IPS-11a (cell line): ENCODE data around the gene C16orf87.
"Not testable (repeated sequence)": the region's sequence is repeated elsewhere in the genome, so short reads cannot be mapped to it uniquely, and the experiment has no call there.

ENCODE experiments used
- H3K4me3 ChIP-seq: one replicate; pipeline ENCODE4 v1.5.1; 2013; ENCODE audit warnings: low read depth, low read length, control low read depth

The C16orf87 gene

DNA sequence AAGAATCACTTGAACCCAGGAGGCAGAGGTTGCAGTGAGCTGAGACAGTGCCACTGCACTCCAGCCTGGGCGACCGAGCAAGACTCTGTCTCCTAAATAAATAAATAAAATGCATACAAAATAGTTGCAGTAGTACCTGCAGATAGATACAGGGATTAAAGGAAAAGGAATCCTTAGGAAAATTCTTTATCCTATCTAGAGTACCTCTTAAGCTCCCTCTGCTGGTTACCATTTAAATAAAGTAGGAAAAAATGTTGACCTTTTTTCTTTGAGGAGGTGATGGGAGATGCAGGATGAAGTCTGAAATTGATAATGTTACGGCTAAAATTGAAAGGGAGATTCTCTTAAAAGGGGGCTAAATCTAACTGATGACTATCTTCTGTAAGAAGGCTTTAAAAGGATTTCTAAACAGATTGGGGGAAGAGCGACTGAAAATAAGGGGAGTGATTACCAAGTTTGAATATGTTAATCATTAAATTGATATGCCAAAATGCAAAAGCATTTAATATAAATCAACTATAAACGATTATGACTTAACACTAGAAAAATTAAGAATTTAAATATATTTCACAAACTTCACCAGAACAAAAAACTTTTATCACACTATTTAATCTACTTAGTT is 29.4 kb downstream of the C16orf87 start:
- no peak overlapping the region for H3K4me3 ChIP-seq

DNA sequence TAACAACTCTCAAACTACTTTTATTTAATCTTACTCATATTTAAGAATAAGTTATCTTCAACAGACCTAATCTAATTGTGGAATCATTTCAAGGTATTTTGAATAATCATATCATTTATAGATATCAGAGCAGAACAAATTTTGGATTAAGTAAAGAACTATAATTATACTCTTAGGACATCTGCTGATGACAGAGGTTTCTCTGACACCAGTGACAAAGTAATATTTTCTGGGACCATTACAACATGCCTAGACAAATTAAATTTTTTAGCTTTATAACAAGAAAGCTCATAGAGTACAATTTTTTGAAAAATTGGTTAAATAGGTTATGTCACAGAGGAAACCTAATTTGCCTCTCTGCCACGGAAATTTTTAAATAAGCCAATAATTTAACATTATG is 30.5 kb downstream of the C16orf87 start:
- H3K4me3 ChIP-seq: no peak overlapping the region

DNA sequence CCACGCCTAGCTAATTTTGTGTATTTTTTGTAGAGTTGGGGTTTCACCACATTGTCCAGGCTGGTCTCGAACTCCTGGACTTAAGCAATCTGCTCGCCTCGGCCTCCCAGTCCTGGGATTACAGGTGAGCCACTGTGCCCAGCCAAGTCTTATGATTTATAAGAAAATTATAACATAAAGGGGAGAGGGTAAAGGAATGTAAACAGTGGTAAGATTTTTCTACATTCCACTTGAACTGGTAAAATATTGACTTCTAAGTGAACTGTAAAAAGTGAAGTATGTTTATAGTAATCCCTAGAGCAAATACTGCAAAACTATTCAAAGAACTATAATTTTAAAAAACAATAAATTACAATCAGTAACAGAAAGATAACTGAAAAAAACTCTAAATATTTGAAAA is 33.5 kb downstream of the C16orf87 start:
- no peak overlapping the region for H3K4me3 ChIP-seq

GRCh38 chr16:46796764-46797269 is 34.2 kb downstream of the C16orf87 start:
- H3K4me3 ChIP-seq: no peak overlapping the region

GRCh38 chr16:46793841-46794240 is 37.1 kb downstream of the C16orf87 start:
- no peak overlapping the region for H3K4me3 ChIP-seq

DNA sequence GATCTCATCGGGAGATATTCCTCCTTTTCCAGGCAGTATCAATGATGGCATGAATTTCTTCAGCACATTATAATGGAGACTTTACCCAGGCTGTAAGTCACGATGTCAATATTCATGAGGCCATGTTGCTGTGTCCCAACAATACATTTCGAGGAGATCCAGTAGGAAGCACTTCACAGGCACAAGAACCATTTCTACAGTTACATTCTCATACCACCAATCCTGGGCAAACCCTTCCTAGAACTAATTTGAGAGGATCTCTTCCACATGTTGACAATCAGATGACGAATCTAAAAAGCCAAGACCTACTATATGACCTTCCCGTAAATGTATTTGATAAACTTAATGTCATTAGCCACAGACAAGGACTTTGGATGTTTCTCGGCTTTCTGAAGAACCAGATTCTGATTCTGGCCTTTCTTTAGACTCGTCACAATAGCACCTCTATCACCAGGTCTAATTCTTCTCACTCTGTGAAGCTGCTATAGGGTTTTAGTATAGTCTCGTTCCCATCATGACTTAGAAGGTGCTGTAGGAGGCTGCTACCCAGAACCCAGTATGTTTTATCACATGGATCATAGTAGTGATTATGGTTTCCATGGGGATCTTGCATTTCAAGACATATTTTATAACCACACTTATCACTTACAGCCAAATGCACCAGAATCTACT is 40.2 kb downstream of the C16orf87 start:
- H3K4me3 ChIP-seq: peak overlapping the region; percentile 55

- H3K4me3 ChIP-seq: peak overlapping the region; percentile 55
Measured at GRCh38 chr16:46789499-46790414, 41.2 kb downstream of the C16orf87 start.

- H3K4me3 ChIP-seq: no peak overlapping the region
Measured at GRCh38 chr16:46788891-46789474, 42.0 kb downstream of the C16orf87 start.

- H3K4me3 ChIP-seq: no peak overlapping the region
Measured at GRCh38 chr16:46787909-46788308, 43.1 kb downstream of the C16orf87 start.

GRCh38 chr16:46785076-46785845 is 45.7 kb downstream of the C16orf87 start:
- no peak overlapping the region for H3K4me3 ChIP-seq

DNA sequence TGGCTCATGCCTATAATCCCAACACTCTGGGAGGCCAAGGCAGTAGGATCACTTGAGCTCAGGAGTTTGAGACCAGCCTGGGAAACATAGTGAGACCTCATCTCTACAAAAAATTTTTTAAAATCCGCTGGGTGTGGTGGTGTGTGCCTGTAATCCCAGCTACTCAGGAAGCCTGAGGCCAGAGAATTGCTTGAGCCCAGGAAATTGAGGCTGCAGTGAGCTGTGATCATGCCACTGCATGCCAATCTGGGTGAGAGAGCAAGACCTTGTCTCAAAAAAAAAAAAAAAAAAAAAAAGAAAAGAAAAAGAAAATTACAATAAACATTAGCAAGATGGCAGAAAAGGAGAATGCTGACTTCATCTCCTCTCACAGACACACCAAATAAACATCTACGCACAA is 46.4 kb downstream of the C16orf87 start:
- not testable (repeated sequence) for H3K4me3 ChIP-seq

DNA sequence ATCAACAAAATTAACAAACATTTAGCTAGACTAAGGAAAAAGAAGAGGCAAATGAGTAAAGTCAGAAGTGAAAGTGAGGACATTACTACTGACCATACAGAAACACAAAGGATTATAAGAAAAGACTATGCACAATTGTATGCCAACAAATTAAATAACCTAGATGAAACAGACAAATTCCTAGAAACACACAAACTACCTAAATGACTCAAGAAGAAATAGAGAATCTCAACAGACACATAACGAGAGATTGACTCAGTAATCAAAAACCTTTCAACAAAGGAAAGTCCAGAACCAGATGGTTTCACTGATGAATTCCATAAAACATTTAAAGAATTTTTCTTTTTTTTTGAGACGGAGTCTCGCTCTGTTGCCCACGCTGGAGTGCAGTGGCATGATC is 47.2 kb downstream of the C16orf87 start:
- no peak overlapping the region for H3K4me3 ChIP-seq

- no peak overlapping the region for H3K4me3 ChIP-seq
Measured at GRCh38 chr16:46782320-46782719, 48.7 kb downstream of the C16orf87 start.

GRCh38 chr16:46777804-46778203 is 53.2 kb downstream of the C16orf87 start:
- no peak overlapping the region for H3K4me3 ChIP-seq

DNA sequence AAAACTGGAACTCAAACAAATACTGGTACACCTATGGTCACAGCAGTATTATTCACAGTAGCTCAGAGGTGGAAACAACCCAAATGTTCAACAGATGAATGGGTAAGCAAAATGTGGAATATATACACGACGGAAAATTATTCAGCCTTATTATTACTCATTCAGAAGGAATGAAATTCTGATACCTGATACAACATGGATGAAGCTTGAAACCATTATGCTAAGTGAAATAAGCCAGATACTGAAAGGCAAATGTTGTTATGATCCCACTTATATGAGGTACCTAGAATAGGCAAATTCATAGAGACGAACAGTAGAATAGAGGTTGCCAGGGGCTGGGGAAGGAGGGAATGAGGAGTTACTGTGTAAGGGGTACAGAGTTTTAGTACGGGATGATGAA is 55.8 kb downstream of the C16orf87 start:
- H3K4me3 ChIP-seq: no peak overlapping the region

GRCh38 chr16:46774743-46775177 is 56.2 kb downstream of the C16orf87 start:
- H3K4me3 ChIP-seq: no peak overlapping the region

DNA sequence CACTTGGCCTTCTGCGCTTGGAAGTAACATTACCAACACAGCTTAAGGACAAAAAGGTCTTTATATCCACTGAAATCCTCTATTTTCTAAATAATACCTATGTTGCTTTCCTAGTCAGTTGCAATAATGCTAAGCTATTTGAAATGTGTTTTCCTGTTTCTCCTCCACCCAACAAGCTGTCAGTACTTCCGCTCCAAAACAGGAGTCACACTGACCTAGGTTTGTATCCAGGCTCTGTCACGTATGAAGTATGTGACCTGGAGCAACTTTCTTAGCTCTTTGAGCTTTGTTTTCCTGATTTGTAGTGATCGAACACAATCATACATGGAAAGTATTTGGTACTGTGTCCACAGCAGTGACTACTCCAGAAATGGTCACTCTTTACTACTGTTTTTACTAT is 58.5 kb downstream of the C16orf87 start:
- no peak overlapping the region for H3K4me3 ChIP-seq

DNA sequence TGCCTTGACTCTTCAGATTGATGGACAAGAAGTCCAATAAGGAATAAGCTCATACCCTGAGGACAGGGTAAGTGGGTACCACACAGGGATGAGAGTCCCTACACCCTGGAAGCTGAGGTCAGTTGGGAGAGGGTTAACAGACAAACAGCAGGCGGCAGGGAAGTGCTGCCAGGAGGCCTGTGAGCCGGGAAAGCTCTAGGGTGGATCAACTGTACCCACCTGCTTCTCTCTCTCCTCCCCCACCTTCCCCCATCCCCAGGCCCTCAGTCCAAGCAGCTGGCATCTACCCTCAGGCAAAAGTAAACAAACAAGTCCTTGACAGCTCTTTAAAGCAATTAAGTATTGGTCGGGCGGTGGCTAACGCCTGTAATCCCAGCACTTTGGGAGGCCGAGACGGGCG is 62.2 kb downstream of the C16orf87 start:
- no peak overlapping the region for H3K4me3 ChIP-seq

DNA sequence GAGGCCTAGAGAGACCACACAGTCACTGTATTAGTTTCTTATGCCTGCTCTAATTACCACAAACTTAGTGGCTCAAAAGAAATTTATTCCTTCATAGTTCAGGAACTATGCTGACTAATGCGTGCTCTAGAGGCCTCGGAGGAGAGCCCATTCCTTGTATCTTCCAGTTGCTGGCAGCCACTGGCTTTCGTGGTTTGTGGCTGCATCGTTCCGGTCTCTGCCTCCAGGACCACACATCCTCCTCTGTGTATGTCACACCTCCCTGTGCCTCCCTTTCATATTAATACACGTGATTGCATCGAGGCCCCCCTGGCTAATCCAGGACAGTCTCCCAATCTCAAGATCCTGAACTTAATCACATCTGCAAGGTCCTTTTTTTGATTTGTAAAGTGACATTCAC is 65.9 kb downstream of the C16orf87 start:
- H3K4me3 ChIP-seq: no peak overlapping the region

GRCh38 chr16:46763147-46763546 is 67.8 kb downstream of the C16orf87 start:
- H3K4me3 ChIP-seq: no peak overlapping the region
